Breast epithelium (tissue), 3 donors: Measurements from ENCODE around the gene PGS1.

ENCODE experiments used
- CTCF ChIP-seq, 3 donors: fragments of 450-650 bp; IDR thresholded peaks; one replicate each; pipeline ENCODE4 v1.5.1; 2016 to 2017; ENCODE audit warnings: antibody characterized with exemption in 3 of 3, mild to moderate bottlenecking in 3 of 3, moderate library complexity in 3 of 3
- POLR2A ChIP-seq: fragments of 450-650 bp; IDR thresholded peaks from one replicate; pipeline ENCODE4 v1.6.1; 2016; ENCODE audit warnings: antibody characterized with exemption, mild to moderate bottlenecking, moderate library complexity
- POLR2AphosphoS5 ChIP-seq, 3 donors: sonication (generic); formaldehyde crosslinking; IDR thresholded peaks; one replicate each; pipeline ENCODE4 v1.6.1; 2017; ENCODE audit warnings: antibody characterized with exemption in 3 of 3

- TF ChIP-seq CTCF (IDR thresholded peaks at IDR 0.05) (no peak), POLR2A (no peak), POLR2AphosphoS5 (IDR thresholded peaks at IDR 0.05) (no peak)
Observed at GRCh38 chr17:78347453-78347852, 31.0 kb upstream of the PGS1 start.
